ENCODE measurements around the gene TBC1D5.
"Not testable (repeated sequence)": the region's sequence is repeated elsewhere in the genome, so short reads cannot be mapped to it uniquely, and the experiment has no call there.

The TBC1D5 gene

GRCh38 chr3:17742102-17742879 is at the start of gene TBC1D5:
Gene TBC1D5, minus strand, starts transcription at chr3:17742631. Its CDS starts 234,061 bp downstream, at chr3:17508570.
- peak; percentile 88 to 90 for DNase-seq

GRCh38 chr3:17783426-17783825 is 41.0 kb upstream of the TBC1D5 start:
- no peak for DNase-seq

- DNase-seq: no peak
Measured at GRCh38 chr3:17782751-17783150, 40.3 kb upstream of the TBC1D5 start.

- DNase-seq: not testable (repeated sequence)
Measured at GRCh38 chr3:17780369-17780768, 37.9 kb upstream of the TBC1D5 start.

GRCh38 chr3:17779304-17780250 is 37.1 kb upstream of the TBC1D5 start:
- DNase-seq: not testable (repeated sequence)

GRCh38 chr3:17777326-17777725 is 34.9 kb upstream of the TBC1D5 start:
- not testable (repeated sequence) for DNase-seq

- DNase-seq: no peak
Measured at GRCh38 chr3:17775073-17775472, 32.6 kb upstream of the TBC1D5 start.

- peak in 1 of 2 experiments; percentile 5 for DNase-seq
Measured at GRCh38 chr3:17774180-17774910, 31.9 kb upstream of the TBC1D5 start.

- no peak for DNase-seq
Measured at GRCh38 chr3:17772556-17772955, 30.1 kb upstream of the TBC1D5 start.

- DNase-seq: no peak
Measured at GRCh38 chr3:17771177-17772017, 29.0 kb upstream of the TBC1D5 start.

GRCh38 chr3:17770682-17771081 is 28.3 kb upstream of the TBC1D5 start:
- no peak for DNase-seq

- DNase-seq: no peak
Measured at GRCh38 chr3:17765819-17766472, 23.5 kb upstream of the TBC1D5 start.

GRCh38 chr3:17761563-17761962 is 19.1 kb upstream of the TBC1D5 start:
- no peak for DNase-seq

- no peak for DNase-seq
Measured at GRCh38 chr3:17759901-17760300, 17.5 kb upstream of the TBC1D5 start.

GRCh38 chr3:17755836-17756235 is 13.4 kb upstream of the TBC1D5 start:
- DNase-seq: no peak

- DNase-seq: no peak
Measured at GRCh38 chr3:17753632-17753992, 11.2 kb upstream of the TBC1D5 start.

GRCh38 chr3:17752876-17753631 is 10.6 kb upstream of the TBC1D5 start:
- no peak for DNase-seq

GRCh38 chr3:17752436-17752835 is 10.0 kb upstream of the TBC1D5 start:
- DNase-seq: no peak

- DNase-seq: no peak
Measured at GRCh38 chr3:17749705-17750293, 7.4 kb upstream of the TBC1D5 start.

GRCh38 chr3:17749281-17749680 is 6.8 kb upstream of the TBC1D5 start:
- DNase-seq: no peak

GRCh38 chr3:17747890-17748247 is 5.4 kb upstream of the TBC1D5 start:
- no peak for DNase-seq
